Mucosa of rectum (tissue), 2 donors: ENCODE data around the gene TUBB1.

ENCODE experiments used
- H3K27ac ChIP-seq, 2 donors: one replicate each; pipeline ENCODE4 v1.7.0; 2013; ENCODE audit warnings: inconsistent platforms in 2 of 2, low read depth in 2 of 2, low read length in 2 of 2
- H3K27me3 ChIP-seq, 2 donors: one replicate each; pipeline ENCODE4 v1.7.0; 2013; ENCODE audit warnings: low read length in 2 of 2; ENCODE audit not compliant: control insufficient read depth in 2 of 2, insufficient read depth in 2 of 2
- H3K36me3 ChIP-seq, 2 donors: one replicate each; pipeline ENCODE4 v1.7.0; 2013; ENCODE audit warnings: low read length in 2 of 2; ENCODE audit not compliant: control insufficient read depth in 2 of 2, insufficient read depth in 2 of 2
- H3K4me1 ChIP-seq, 2 donors: one replicate each; pipeline ENCODE4 v1.7.0; 2013; ENCODE audit warnings: low read length in 2 of 2, mild to moderate bottlenecking in 1 of 2; ENCODE audit not compliant: control insufficient read depth in 2 of 2, insufficient read depth in 2 of 2
- H3K4me3 ChIP-seq, 2 donors: one replicate each; pipeline ENCODE4 v1.7.0; 2013; ENCODE audit warnings: low read length in 2 of 2
- H3K9ac ChIP-seq, 2 donors: one replicate each; pipeline ENCODE4 v1.7.0; 2013; ENCODE audit warnings: low read length in 2 of 2, low read depth in 1 of 2, mild to moderate bottlenecking in 1 of 2
- H3K9me3 ChIP-seq, 2 donors: one replicate each; pipeline ENCODE4 v1.7.0; 2013; ENCODE audit warnings: low read length in 2 of 2; ENCODE audit not compliant: control insufficient read depth in 2 of 2
- donor health status: healthy.
- donor health status: Normal muscosa, but diverticular disease.

The TUBB1 gene

DNA sequence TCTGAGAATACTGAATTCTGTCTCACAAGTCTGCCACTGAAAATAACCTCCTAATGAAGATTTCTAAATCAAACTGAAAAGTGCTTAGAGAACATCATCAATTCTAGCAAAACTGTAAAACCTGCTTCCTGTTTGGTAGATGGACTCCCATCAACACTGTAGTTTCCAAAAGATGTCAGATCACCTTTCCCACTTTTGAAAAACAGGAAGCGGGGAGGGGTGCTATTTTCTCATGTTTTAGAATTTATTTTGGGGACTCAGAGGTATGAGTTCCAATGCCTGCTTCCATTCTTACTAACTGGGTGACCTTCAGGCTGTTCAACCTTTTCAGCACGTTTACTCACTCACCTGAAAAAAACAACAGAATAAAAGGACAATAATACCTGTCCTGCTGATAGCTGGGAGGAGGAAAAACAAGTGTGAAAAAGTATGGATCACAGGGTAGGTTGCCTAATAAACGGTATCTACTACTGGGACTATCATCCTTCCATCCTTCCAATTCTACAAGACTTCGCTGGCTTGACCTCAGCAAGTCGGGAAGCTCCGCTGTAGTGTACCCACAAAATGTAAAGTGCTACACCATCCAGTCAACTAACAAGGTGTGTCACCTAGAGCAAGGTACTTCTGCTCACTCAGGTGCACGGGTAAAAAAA, 11.8 kb downstream of the TUBB1 start:
- Histone ChIP-seq H3K9me3 (no peaks in the 10 kb centered on the region), H3K27me3 (no peaks in the 10 kb centered on the region), H3K4me1 (peaks cover 28 to 29% of the 10 kb centered on the region in 2 donors), H3K36me3 (peaks cover 52 to 55% of the 10 kb centered on the region in 2 donors), H3K27ac (peak overlapping the region; percentile 19 to 95), H3K4me3 (peak overlapping the region; percentile 87 to 89), H3K9ac (peak overlapping the region; percentile 83 to 92)

DNA sequence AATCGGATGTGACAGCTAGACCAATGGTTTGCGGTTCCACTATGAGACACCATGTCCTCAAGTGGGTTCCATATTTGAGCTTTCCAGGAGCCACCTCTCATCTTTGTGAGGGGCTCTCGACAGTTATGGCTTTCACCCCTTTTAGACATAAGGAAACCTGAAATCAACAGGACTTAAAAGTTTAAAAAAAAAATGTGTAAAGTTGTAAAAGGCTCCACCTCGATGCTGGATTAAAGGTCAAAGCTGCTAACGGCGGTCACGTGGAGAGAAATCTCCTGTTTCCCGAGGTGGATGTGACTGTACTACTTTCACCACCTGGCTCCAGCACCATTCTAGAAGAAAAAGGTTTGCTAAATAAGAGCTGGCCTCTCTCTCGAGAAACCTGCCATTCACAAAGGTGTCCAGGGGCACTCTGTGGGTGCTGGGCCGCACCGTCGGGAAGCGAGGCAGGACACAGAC, 12.4 kb downstream of the TUBB1 start:
- H3K9me3 ChIP-seq = no peaks in the 10 kb centered on the region
- H3K27ac ChIP-seq = peak overlapping the region; percentile 93 to 95
- peak overlapping the region; percentile 87 to 89 for H3K4me3 ChIP-seq
- peaks cover 28 to 29% of the 10 kb centered on the region in 2 donors for H3K4me1 ChIP-seq
- no peaks in the 10 kb centered on the region for H3K27me3 ChIP-seq
- H3K9ac ChIP-seq = peak overlapping the region; percentile 83 to 92
- peaks cover 55 to 58% of the 10 kb centered on the region in 2 donors for H3K36me3 ChIP-seq

- Histone ChIP-seq H3K36me3 (peaks cover 56 to 59% of the 10 kb centered on the region in 2 donors), H3K27ac (peak within 1 kb of the TSS; percentile 93 to 95), H3K27me3 (no peaks in the 10 kb centered on the region), H3K9ac (peak within 1 kb of the TSS; percentile 83 to 92), H3K4me3 (peak within 1 kb of the TSS; percentile 87 to 89), H3K4me1 (peaks cover 28 to 29% of the 10 kb centered on the region in 2 donors), H3K9me3 (no peaks in the 10 kb centered on the region)
Observed at GRCh38 chr20:59032023-59032712, 12.9 kb downstream of the TUBB1 start, which contains the start of gene ATP5F1E. ATP5F1E (minus strand) TSS chr20:59032335; CDS start chr20:59032251, 84 bp downstream.

GRCh38 chr20:59032713-59033059, 13.5 kb downstream of the TUBB1 start:
- H3K4me3 ChIP-seq = peak overlapping the region; percentile 76 to 89
- peaks cover 56 to 60% of the 10 kb centered on the region in 2 donors for H3K36me3 ChIP-seq
- no peaks in the 10 kb centered on the region for H3K9me3 ChIP-seq
- H3K27me3 ChIP-seq = no peaks in the 10 kb centered on the region
- H3K4me1 ChIP-seq = peaks cover 28 to 29% of the 10 kb centered on the region in 2 donors
- peak overlapping the region; percentile 93 to 95 for H3K27ac ChIP-seq
- peak overlapping the region; percentile 66 to 92 for H3K9ac ChIP-seq

GRCh38 chr20:59033093-59033492, 13.9 kb downstream of the TUBB1 start:
- peak overlapping the region; percentile 66 to 92 for H3K9ac ChIP-seq
- H3K36me3 ChIP-seq = peaks cover 57 to 60% of the 10 kb centered on the region in 2 donors
- peak overlapping the region; percentile 76 to 89 for H3K4me3 ChIP-seq
- H3K4me1 ChIP-seq = peaks cover 28 to 29% of the 10 kb centered on the region in 2 donors
- no peaks in the 10 kb centered on the region for H3K27me3 ChIP-seq
- H3K9me3 ChIP-seq = no peaks in the 10 kb centered on the region
- H3K27ac ChIP-seq = no peak overlapping the region

GRCh38 chr20:59033616-59034165, 14.5 kb downstream of the TUBB1 start:
- Histone ChIP-seq H3K9me3 (no peaks in the 10 kb centered on the region), H3K27ac (no peak overlapping the region), H3K36me3 (peaks cover 54 to 59% of the 10 kb centered on the region in 2 donors), H3K4me1 (peaks cover 22 to 27% of the 10 kb centered on the region in 2 donors), H3K9ac (no peak overlapping the region), H3K4me3 (no peak overlapping the region), H3K27me3 (no peaks in the 10 kb centered on the region)

GRCh38 chr20:59035381-59035780, 16.2 kb downstream of the TUBB1 start:
- Histone ChIP-seq H3K4me1 (peaks cover 21 to 28% of the 10 kb centered on the region in 2 donors), H3K36me3 (peaks cover 46 to 47% of the 10 kb centered on the region in 2 donors), H3K27ac (no peak overlapping the region), H3K4me3 (no peak overlapping the region), H3K9me3 (no peaks in the 10 kb centered on the region), H3K27me3 (no peaks in the 10 kb centered on the region), H3K9ac (no peak overlapping the region)

- no peaks in the 10 kb centered on the region for H3K9me3 ChIP-seq
- peaks cover 42 to 47% of the 10 kb centered on the region in 2 donors for H3K36me3 ChIP-seq
- H3K4me1 ChIP-seq = peaks cover 14 to 26% of the 10 kb centered on the region in 2 donors
- H3K9ac ChIP-seq = no peak overlapping the region
- H3K27me3 ChIP-seq = no peaks in the 10 kb centered on the region
- H3K4me3 ChIP-seq = no peak overlapping the region
- H3K27ac ChIP-seq = no peak overlapping the region
Observed at GRCh38 chr20:59037386-59037785, 18.2 kb downstream of the TUBB1 start.

DNA sequence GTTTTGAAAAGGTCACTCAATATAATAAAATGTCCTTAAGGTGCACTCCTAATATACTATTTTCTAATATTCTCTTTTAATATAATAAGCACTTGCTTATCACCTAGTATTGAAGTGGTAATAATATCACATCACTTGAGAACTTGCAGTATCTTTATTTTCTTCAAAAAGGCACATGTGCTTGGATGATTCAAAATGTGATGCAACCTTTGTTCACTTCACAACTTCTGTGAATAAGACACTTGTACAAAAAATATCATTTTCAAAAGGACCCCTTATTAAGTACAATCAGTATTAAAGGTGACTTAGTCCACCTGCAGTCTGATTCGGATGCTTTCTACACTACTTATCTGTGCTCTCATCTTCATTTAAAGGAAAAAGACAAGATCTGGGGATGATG, 20.0 kb downstream of the TUBB1 start:
- Histone ChIP-seq H3K9me3 (no peaks in the 10 kb centered on the region), H3K9ac (no peak overlapping the region), H3K27ac (no peak overlapping the region), H3K27me3 (no peaks in the 10 kb centered on the region), H3K36me3 (peaks cover 37 to 47% of the 10 kb centered on the region in 2 donors), H3K4me1 (peaks cover 14 to 30% of the 10 kb centered on the region in 2 donors), H3K4me3 (no peak overlapping the region)

DNA sequence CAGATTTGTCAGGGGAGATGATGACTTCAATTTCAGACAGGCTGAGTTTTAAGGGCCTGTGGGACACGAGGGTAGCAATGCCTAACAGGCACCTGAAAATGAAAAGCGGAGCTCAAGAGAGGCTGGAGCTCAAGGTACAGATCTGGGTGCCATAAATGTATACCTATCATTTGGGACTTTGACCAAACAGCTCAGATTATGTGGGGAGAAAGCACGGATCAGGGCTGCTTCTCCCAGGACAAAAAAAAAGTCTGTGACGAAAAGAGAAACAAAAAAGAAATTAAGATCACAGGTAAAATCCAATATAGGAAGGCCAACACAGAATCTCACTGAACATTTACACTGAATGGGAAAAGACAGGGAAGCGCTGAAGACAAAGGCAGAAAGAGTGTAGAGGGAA, 21.4 kb downstream of the TUBB1 start:
- H3K27me3 ChIP-seq = no peaks in the 10 kb centered on the region
- H3K9me3 ChIP-seq = no peaks in the 10 kb centered on the region
- H3K36me3 ChIP-seq = peaks cover 27 to 33% of the 10 kb centered on the region in 2 donors
- H3K4me1 ChIP-seq = peaks cover 14 to 30% of the 10 kb centered on the region in 2 donors
- H3K27ac ChIP-seq = peak overlapping the region; percentile 61 to 92
- H3K9ac ChIP-seq = peak overlapping the region in 1 of 2 donors; percentile 44
- H3K4me3 ChIP-seq = peak overlapping the region; percentile 88 to 93
